ENCODE results near the gene MAP2. TPM values are rescaled to one million over a fixed set of nuclear protein-coding genes. Genes with fewer than 3 reads are reported as not detected.
A peak's percentile ranks its signal among the peaks of the same experiment; 100 is the strongest.

Gene MAP2
- total and polyA plus RNA-seq, 4 donors: 215 to 669 (median 469) TPM

DNA sequence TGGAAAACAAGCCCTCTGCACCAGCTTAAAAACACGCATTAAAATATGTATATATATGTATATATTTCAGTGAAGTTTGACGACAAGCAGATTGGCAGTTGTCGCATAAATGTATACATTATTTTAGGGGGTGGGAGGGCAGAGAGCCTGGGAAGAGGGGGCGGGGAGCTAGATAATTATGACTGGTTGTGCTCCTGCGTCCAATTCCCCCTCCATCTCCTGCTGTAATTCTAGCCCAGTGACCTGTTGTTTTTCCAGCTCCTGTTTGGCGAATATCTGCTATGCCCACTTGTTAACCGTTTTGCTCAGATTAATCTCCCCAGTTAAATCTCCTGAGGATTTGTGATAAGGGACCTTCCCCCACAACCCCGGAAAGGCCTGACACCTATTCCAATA is 348.4 kb downstream of the MAP2 start:
- no peaks in the 10 kb centered on the region for H3K9me3 ChIP-seq (ENCODE audit: control insufficient read depth, insufficient read depth, low read length)
- no peaks in the 10 kb centered on the region for H3K4me1 ChIP-seq (ENCODE audit: control insufficient read depth, insufficient read depth, low read length)
- H3K27me3 ChIP-seq (ENCODE audit: control insufficient read depth, insufficient read depth, low read length): no peaks in the 10 kb centered on the region
- DNase-seq (ENCODE audit: low read depth in 4 of 6, low spot score in 6 of 6): peak in 5 of 6 donors; percentile 9 to 83 (median 43)
- H3K4me3 ChIP-seq (ENCODE audit: low read depth, low read length): peak overlapping the region; percentile 67
- H3K36me3 ChIP-seq (ENCODE audit: control insufficient read depth, insufficient read depth, low read length): peaks cover 9% of the 10 kb centered on the region
- no CpG with 5 or more reads among the region's 8 CpGs for WGBS (ENCODE audit: insufficient coverage)
- H3K27ac ChIP-seq (ENCODE audit: low read depth, low read length): no peak overlapping the region

DNA sequence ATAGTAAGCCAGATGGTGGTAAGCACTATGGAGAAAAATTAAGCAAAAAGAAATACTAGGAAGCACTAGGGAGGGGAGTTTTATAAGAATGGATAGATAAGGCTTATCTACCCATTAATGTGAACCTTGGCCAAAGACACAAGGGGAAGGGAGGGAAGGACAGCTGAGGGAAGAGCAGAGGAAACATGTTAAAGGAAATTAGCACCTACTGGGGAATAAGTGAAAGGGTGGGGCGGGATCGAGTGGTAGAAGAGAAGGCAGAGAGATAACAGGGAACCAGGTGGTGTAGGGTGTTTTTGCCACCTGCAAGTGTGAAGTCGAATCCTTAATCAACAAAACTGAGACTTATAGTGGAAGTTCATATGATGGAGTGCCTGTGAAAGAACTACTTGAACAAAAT is 349.5 kb downstream of the MAP2 start:
- H3K27ac ChIP-seq (ENCODE audit: low read depth, low read length): no peak overlapping the region
- peaks cover 17% of the 10 kb centered on the region for H3K36me3 ChIP-seq (ENCODE audit: control insufficient read depth, insufficient read depth, low read length)
- no peaks in the 10 kb centered on the region for H3K9me3 ChIP-seq (ENCODE audit: control insufficient read depth, insufficient read depth, low read length)
- peak in 1 of 6 donors; percentile 27 for DNase-seq (ENCODE audit: low read depth in 4 of 6, low spot score in 6 of 6)
- H3K27me3 ChIP-seq (ENCODE audit: control insufficient read depth, insufficient read depth, low read length): no peaks in the 10 kb centered on the region
- WGBS (ENCODE audit: insufficient coverage): 60% methylated on average over 2 of the region's 3 CpGs
- H3K4me1 ChIP-seq (ENCODE audit: control insufficient read depth, insufficient read depth, low read length): no peaks in the 10 kb centered on the region
- no peak overlapping the region for H3K4me3 ChIP-seq (ENCODE audit: low read depth, low read length)

Small RNA genes lying within 50 kb of the gene (small RNA-seq; reads per million reads assigned to genes)
- not detected for gene RNA5SP118 (ENCODE audit: low replicate concordance)
